ENCODE data around the gene OMP.

DNA sequence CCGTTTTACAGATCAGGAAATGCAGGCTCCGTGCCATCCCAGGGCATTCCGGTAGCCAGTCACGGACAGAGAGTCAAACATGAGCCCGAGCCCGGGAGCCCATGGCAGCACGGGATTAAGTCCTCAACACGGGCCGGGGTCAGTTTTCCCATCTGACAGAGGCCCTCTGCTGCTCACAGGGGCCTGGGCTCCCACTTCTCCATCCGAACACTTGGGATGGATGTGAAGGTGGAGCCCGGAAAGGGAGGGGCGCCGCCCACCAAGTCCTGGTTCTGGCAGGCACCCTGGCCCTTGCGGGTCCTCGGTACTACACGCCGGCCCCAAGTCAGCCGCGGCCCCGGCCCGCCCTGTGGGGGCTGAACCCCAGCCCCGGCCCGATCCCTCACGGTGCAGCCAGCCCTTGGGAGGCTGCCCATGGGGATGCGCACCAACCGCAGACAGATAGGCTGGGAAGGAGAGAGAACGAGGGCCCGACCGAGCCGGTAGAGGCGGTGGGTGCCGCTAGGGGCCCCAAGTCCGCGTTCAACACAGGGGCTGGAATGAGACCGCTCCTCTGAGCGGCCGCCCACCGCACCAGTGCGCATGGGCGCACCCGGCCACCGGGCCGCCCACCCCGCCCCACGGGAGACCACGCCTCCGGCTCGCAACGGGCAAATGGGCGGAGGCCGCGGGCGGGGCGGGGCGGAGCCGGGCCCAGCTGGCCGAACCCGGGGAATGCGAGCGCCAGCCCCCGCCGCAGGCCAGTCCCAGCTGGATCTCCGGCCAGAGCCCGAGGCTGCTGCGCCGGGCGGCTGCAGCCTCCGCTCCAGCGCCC, 36.2 kb upstream of the OMP start, which contains the start of gene CAPN5:
- TF ChIP-seq FOXP2 (optimal IDR thresholded peaks at IDR 0.05; ENCODE audit: control extremely low read depth, extremely low read length, insufficient read depth) (no peak), EZH2 (IDR thresholded peaks at IDR 0.05) (no peak), POLR2AphosphoS5 (IDR thresholded peaks at IDR 0.05; ENCODE audit: borderline replicate concordance, low read depth, low read length) (peak; percentile 81)

All from SK-N-MC (cell line).